ENCODE results near the gene MRPS18B. TPM values are rescaled to one million over a fixed set of nuclear protein-coding genes. Genes with fewer than 3 reads are reported as not detected.

The MRPS18B gene
- total and polyA plus RNA-seq, 11 donors, result 84.2 to 219 (median 122) TPM

GRCh38 chr6:30613251-30614043 lies 4.2 kb upstream of the MRPS18B start:
- no peaks in the 10 kb centered on the region for H3K27me3 ChIP-seq
- intact Hi-C loops (cut with DNase I), result loop anchor here in 2 of 10 donors (2.0 to 5.0 kb wide), 2 partner anchors 56 to 103 kb away; partner anchors contain the start of genes GNL1 (in 1 of the 2), MDC1 (in 1 of the 2) and PRR3 (in 1 of the 2)
- H3K36me3 ChIP-seq, result peaks cover 0 to 57% (median 25%) of the 10 kb centered on the region in 9 donors
- DNase-seq (no peak), ATAC-seq (no peak)
- peaks cover 0 to 62% (median 53%) of the 10 kb centered on the region in 12 donors for H3K4me1 ChIP-seq
- TF ChIP-seq POLR2A (IDR thresholded peaks at IDR 0.05), result no peak
- no peak for TF ChIP-seq CTCF (IDR thresholded peaks at IDR 0.05)
- H3K9me3 ChIP-seq, result no peaks in the 10 kb centered on the region
- peak overlapping the region in 9 of 12 donors; percentile 69 to 86 (median 79) for H3K4me3 ChIP-seq
- peak overlapping the region in 9 of 12 donors; percentile 68 to 99 (median 96) for H3K27ac ChIP-seq

- DNase-seq (no peak), ATAC-seq (no peak)
- 20 to 26% (median 22%) methylated on average over 8 of the region's 8 CpGs for WGBS, 4 donors
- peaks cover 0 to 49% (median 20%) of the 10 kb centered on the region in 9 donors for H3K36me3 ChIP-seq
- peak overlapping the region; percentile 68 to 99 (median 96) for H3K27ac ChIP-seq
- peak overlapping the region in 11 of 12 donors; percentile 57 to 92 (median 79) for H3K4me3 ChIP-seq
- no peak for TF ChIP-seq CTCF (IDR thresholded peaks at IDR 0.05)
- no peak for TF ChIP-seq POLR2A (IDR thresholded peaks at IDR 0.05)
- no peaks in the 10 kb centered on the region for H3K9me3 ChIP-seq
- intact Hi-C loops (cut with DNase I), result loop anchor here in 2 of 10 donors (2.0 to 5.0 kb wide), 2 partner anchors 57 to 103 kb away; partner anchors contain the start of genes GNL1 (in 1 of the 2), MDC1 (in 1 of the 2) and PRR3 (in 1 of the 2)
- no peaks in the 10 kb centered on the region for H3K27me3 ChIP-seq
- peaks cover 0 to 67% (median 60%) of the 10 kb centered on the region in 12 donors for H3K4me1 ChIP-seq
Measured at GRCh38 chr6:30614044-30614842, 3.4 kb upstream of the MRPS18B start.

GRCh38 chr6:30614843-30615218 lies 2.8 kb upstream of the MRPS18B start:
- H3K4me1 ChIP-seq, result peaks cover 0 to 63% (median 58%) of the 10 kb centered on the region in 12 donors
- H3K27me3 ChIP-seq, result no peaks in the 10 kb centered on the region
- H3K27ac ChIP-seq, result peak overlapping the region; percentile 90 to 99 (median 96)
- WGBS, 4 donors, result 0 to 1% (median 0%) methylated on average over 6 of the region's 6 CpGs
- DNase-seq (peak; percentile 72 to 93 (median 91)), ATAC-seq (peak; percentile 72 to 79 (median 76))
- intact Hi-C loops (cut with DNase I), result loop anchor here in 6 of 10 donors (1.0 to 5.0 kb wide), 6 partner anchors 57 to 127 kb away; partner anchors contain the start of genes GNL1 (in 2 of the 6), TUBB (in 2 of the 6), DHX16 (in 1 of the 6) and FLOT1 (in 1 of the 6)
- H3K4me3 ChIP-seq, result peak overlapping the region; percentile 57 to 92 (median 78)
- TF ChIP-seq POLR2A (IDR thresholded peaks at IDR 0.05) (peak; percentile 87 to 98), CTCF (IDR thresholded peaks at IDR 0.05) (no peak)
- H3K9me3 ChIP-seq, result no peaks in the 10 kb centered on the region
- H3K36me3 ChIP-seq, result peaks cover 0 to 49% (median 21%) of the 10 kb centered on the region in 9 donors
